IMR-90 (cell line): Measurements from ENCODE around the gene KCNK3. TPM values are rescaled to one million over a fixed set of nuclear protein-coding genes. Genes with fewer than 3 reads are reported as not detected.

Experiments
- ATAC-seq: fragments of 200-7000 bp; cut with Tn5 transposase; 2 replicates; pipeline ENCODE4 v1.9.1; 2020; ENCODE audit warnings: low read depth, mild to moderate bottlenecking, moderate library complexity
- BruUV-seq: library from RNA; stranded (reverse); fragments of 400-500 nt; replicated peaks from 2 replicates; lab custom pipeline; 2021; lab: Mats Ljungman, UMichigan
- CTCF ChIA-PET: fragments of 300-600 bp; formaldehyde crosslinking; extraction: SDS; loops from one replicate; lab custom pipeline; 2021; ENCODE audit warnings: antibody characterized with exemption; lab: Yijun Ruan, JAX
- POLR2A ChIA-PET: fragments of 300-600 bp; sonication (Branson Sonifier 250); formaldehyde crosslinking; loops from one replicate; lab custom pipeline; 2022; ENCODE audit warnings: antibody characterized with exemption; ENCODE audit not compliant: unreplicated experiment; lab: Charles Lee
- DNase-seq: peaks from one replicate; pipeline ENCODE4 v3.0.0; 2013
- H2AFZ ChIP-seq: replicated peaks from 2 replicates; pipeline ENCODE3; 2013; ENCODE audit warnings: low read length, mild to moderate bottlenecking; ENCODE audit not compliant: poor library complexity
- H2AK5ac ChIP-seq: 2 replicates; pipeline ENCODE4 v1.6.1; 2013; ENCODE audit warnings: low read depth, low read length, inconsistent platforms
- H2AK9ac ChIP-seq: replicated peaks from 2 replicates; pipeline ENCODE3; 2013; ENCODE audit warnings: mild to moderate bottlenecking, low read depth, low read length, moderate library complexity; ENCODE audit not compliant: poor library complexity
- H2BK120ac ChIP-seq: 2 replicates; pipeline ENCODE4 v1.6.1; 2013; ENCODE audit warnings: low read depth, low read length, inconsistent platforms
- H2BK15ac ChIP-seq: 3 replicates; pipeline ENCODE4 v1.6.1; 2013; ENCODE audit warnings: low read depth, low read length, inconsistent platforms
- H2BK20ac ChIP-seq: 2 replicates; pipeline ENCODE4 v1.6.1; 2013; ENCODE audit warnings: low read depth, mild to moderate bottlenecking, inconsistent platforms, low read length, moderate library complexity
- H2BK5ac ChIP-seq: 2 replicates; pipeline ENCODE4 v1.6.1; 2013; ENCODE audit warnings: mild to moderate bottlenecking, low read depth, low read length, inconsistent platforms; ENCODE audit not compliant: poor library complexity, severe bottlenecking
- H3K14ac ChIP-seq: replicated peaks from 2 replicates; pipeline ENCODE4 v1.6.1; 2013; ENCODE audit warnings: low read depth, low read length, inconsistent platforms
- H3K18ac ChIP-seq: 2 replicates; pipeline ENCODE4 v1.6.1; 2013; ENCODE audit warnings: low read depth, low read length, control low read depth
- H3K23ac ChIP-seq: 2 replicates; pipeline ENCODE4 v1.6.1; 2013; ENCODE audit warnings: low read depth, low read length, inconsistent platforms
- H3K27ac ChIP-seq: 2 replicates; pipeline ENCODE4 v1.5.1; 2013; ENCODE audit warnings: mild to moderate bottlenecking, control low read depth, low read length; ENCODE audit not compliant: insufficient read depth
- H3K27me3 ChIP-seq: 2 replicates; pipeline ENCODE4 v1.6.1; 2013; ENCODE audit warnings: low read length; ENCODE audit not compliant: control insufficient read depth, insufficient read depth
- H3K36me3 ChIP-seq: 2 replicates; pipeline ENCODE4 v1.6.1; 2013; ENCODE audit warnings: low read length, mixed read lengths; ENCODE audit not compliant: control insufficient read depth, insufficient read depth
- H3K4ac ChIP-seq: 2 replicates; pipeline ENCODE4 v1.6.1; 2013; ENCODE audit warnings: low read depth, low read length, inconsistent platforms
- H3K4me1 ChIP-seq: 2 replicates; pipeline ENCODE4 v1.6.1; 2013; ENCODE audit warnings: low read length, mixed read lengths; ENCODE audit not compliant: control insufficient read depth, insufficient read depth
- H3K4me2 ChIP-seq: 2 replicates; pipeline ENCODE4 v1.6.1; 2013; ENCODE audit warnings: low read depth, mild to moderate bottlenecking, control low read depth, low read length, moderate library complexity
- H3K4me3 ChIP-seq: 2 replicates; pipeline ENCODE4 v1.5.1; 2013; ENCODE audit warnings: low read depth, mild to moderate bottlenecking, control low read depth, low read length, moderate library complexity; ENCODE audit not compliant: insufficient read depth
- H3K56ac ChIP-seq: 2 replicates; pipeline ENCODE4 v1.6.1; 2013; ENCODE audit warnings: low read length, inconsistent platforms; ENCODE audit not compliant: insufficient read depth; ENCODE audit errors: extremely low read depth
- H3K79me1 ChIP-seq, 2 experiments: 2 replicates each; pipeline ENCODE4 v1.6.1; 2013; ENCODE audit warnings: low read length in 2 of 2, inconsistent platforms in 1 of 2, low read depth in 1 of 2
- H3K9ac ChIP-seq: 2 replicates; pipeline ENCODE4 v1.6.1; 2013; ENCODE audit warnings: low read depth, low read length, control low read depth
- H3K9me1 ChIP-seq: 2 replicates; pipeline ENCODE4 v1.6.1; 2013; ENCODE audit warnings: low read length, inconsistent platforms; ENCODE audit not compliant: insufficient read depth
- H3K9me3 ChIP-seq: 2 replicates; pipeline ENCODE4 v1.6.1; 2013; ENCODE audit warnings: low read length; ENCODE audit not compliant: control insufficient read depth, insufficient read depth
- H4K20me1 ChIP-seq: 2 replicates; pipeline ENCODE4 v1.6.1; 2013; ENCODE audit warnings: low read length, inconsistent platforms; ENCODE audit not compliant: insufficient read depth
- H4K5ac ChIP-seq: 2 replicates; pipeline ENCODE4 v1.6.1; 2013; ENCODE audit warnings: mild to moderate bottlenecking, low read depth, low read length, control low read depth
- H4K8ac ChIP-seq, 2 experiments: 2 replicates each; pipeline ENCODE4 v1.6.1; 2013; ENCODE audit warnings: low read depth in 2 of 2, low read length in 2 of 2, control low read depth in 1 of 2, inconsistent platforms in 1 of 2
- H4K91ac ChIP-seq: 2 replicates; pipeline ENCODE4 v1.6.1; 2013; ENCODE audit warnings: low read depth, low read length, inconsistent platforms; ENCODE audit not compliant: insufficient read depth
- CEBPB ChIP-seq: IDR thresholded peaks from 2 replicates; pipeline ENCODE4 v1.6.1; 2012; ENCODE audit warnings: low read depth, low read length, improper control_type of control experiment
- CHD1 ChIP-seq: IDR thresholded peaks from 2 replicates; pipeline ENCODE4 v1.6.1; 2012; ENCODE audit warnings: low read depth, low read length, improper control_type of control experiment
- CTCF ChIP-seq: conservative IDR thresholded peaks from 2 replicates; pipeline ENCODE4 v1.5.1; 2012; ENCODE audit warnings: mild to moderate bottlenecking, low read depth, low read length, improper control_type of control experiment
- MAFK ChIP-seq: IDR thresholded peaks from 2 replicates; pipeline ENCODE4 v1.6.1; 2012; ENCODE audit warnings: low read depth, low read length, improper control_type of control experiment
- MAZ ChIP-seq: IDR thresholded peaks from 2 replicates; pipeline ENCODE4 v1.6.1; 2012; ENCODE audit warnings: low read depth, mild to moderate bottlenecking, low read length, improper control_type of control experiment, moderate library complexity, borderline replicate concordance
- NFE2L2 ChIP-seq: fragments of 150-350 bp; IDR thresholded peaks from 2 replicates; pipeline ENCODE4 v1.6.1; 2016; ENCODE audit warnings: low read depth, mild to moderate bottlenecking, low read length
- POLR2A ChIP-seq: IDR thresholded peaks from 2 replicates; pipeline ENCODE4 v1.6.1; 2012; ENCODE audit warnings: mild to moderate bottlenecking, low read depth, low read length
- RFX5 ChIP-seq: IDR thresholded peaks from 2 replicates; pipeline ENCODE4 v1.8.0; 2012; ENCODE audit warnings: low read depth, mild to moderate bottlenecking, low read length, moderate library complexity
- SMC3 ChIP-seq: fragments of 150-350 bp; IDR thresholded peaks from 2 replicates; pipeline ENCODE4 v1.6.1; 2016; ENCODE audit warnings: low read depth, mild to moderate bottlenecking, antibody characterized with exemption, low read length, moderate library complexity
- USF2 ChIP-seq: fragments of 150-350 bp; IDR thresholded peaks from 2 replicates; pipeline ENCODE4 v1.6.1; 2017; ENCODE audit warnings: mild to moderate bottlenecking, antibody characterized with exemption, low read length, low read depth
- WGBS, 2 experiments: methylation state at CpG; one replicate each; pipeline versions ENCODE4 v1.1.5 to v1.1.7; 2013; ENCODE audit warnings: missing lambda C conversion rate in 2 of 2; ENCODE audit not compliant: insufficient read length in 1 of 2; ENCODE audit errors: extremely low coverage in 2 of 2; 5-methylcytosine and 5-hydroxymethylcytosine counted together
- dilution Hi-C: fragments of 300-500 bp; cut with HindIII; formaldehyde crosslinking; loops from one replicate; pipeline ENCODE4 v1.14.3; 2018; ENCODE audit warnings: low sequenced_read_pairs; ENCODE audit not compliant: unreplicated experiment
- in situ Hi-C: fragments of 300-500 bp; cut with MboI; formaldehyde crosslinking; loops from 3 replicates; pipeline ENCODE4 v1.14.3; 2019; ENCODE audit warnings: low sequenced_read_pairs, inconsistent platforms, mixed read lengths
- intact Hi-C: fragments of 100-400 bp; cut with micrococcal nuclease; formaldehyde crosslinking; loops from 2 replicates; pipeline ENCODE4 v1.10.0; 2022
- polyA plus RNA-seq, 3 experiments: library from polyadenylated mRNA; depleted of rRNA; stranded (reverse); fragments of >200 nt; gene quantifications; 2 replicates each; pipeline ENCODE4 v1.2.3, GENCODE V29; 2012; ENCODE audit warnings: low replicate concordance in 1 of 3
- total RNA-seq: library from RNA; depleted of rRNA; stranded (reverse); fragments of >200 nt; gene quantifications from 2 replicates; pipeline ENCODE4 v1.2.3, GENCODE V29; 2012

The KCNK3 gene
- total and polyA plus RNA-seq, 2 of the 4 experiments (the other 2 are of a cell fraction) = under 0.01 to 0.03 TPM

GRCh38 chr2:26694001-26694400 is 1.5 kb downstream of the KCNK3 start:
- Histone ChIP-seq H4K5ac (no peak overlapping the region), H3K4me2 (no peak overlapping the region), H2AFZ (no peak overlapping the region), H3K4ac (no peak overlapping the region), H2BK5ac (no peak overlapping the region), H3K4me3 (no peak overlapping the region), H3K9ac (no peak overlapping the region), H2AK5ac (no peak overlapping the region), H3K9me3 (no peaks in the 10 kb centered on the region), H3K18ac (no peak overlapping the region), H2BK20ac (no peak overlapping the region), H4K8ac (no peak overlapping the region), H2BK15ac (no peak overlapping the region), H3K27ac (no peak overlapping the region), H3K56ac (no peak overlapping the region), H4K20me1 (peaks cover 4% of the 10 kb centered on the region; the same call in 1 of the 2 replicates), H3K36me3 (no peaks in the 10 kb centered on the region), H2BK120ac (no peak overlapping the region), H2AK9ac (no peak overlapping the region), H3K4me1 (peaks cover 2% of the 10 kb centered on the region), H4K91ac (no peak overlapping the region), H3K79me1 (no peaks in the 10 kb centered on the region), H3K23ac (no peak overlapping the region), H3K9me1 (no peaks in the 10 kb centered on the region; the same call in 1 of the 2 replicates), H3K14ac (no peak overlapping the region), H3K27me3 (peaks cover 55% of the 10 kb centered on the region)
- ATAC-seq = no peak
- no TSS peak for BruUV-seq
- ChIA-PET CTCF (no interaction called here), POLR2A (no interaction called here)
- TF ChIP-seq MAZ (no peak), SMC3 (no peak), CHD1 (no peak), USF2 (no peak), POLR2A (no peak), RFX5 (no peak), NFE2L2 (no peak), CEBPB (no peak), CTCF (no peak), MAFK (no peak)
- 46% methylated on average over 3 of the region's 7 CpGs; no CpG with 5 or more reads in 1 of the 2 experiments for WGBS, 2 experiments
- intact Hi-C loops (no loop called here), dilution Hi-C loops (no loop called here), in situ Hi-C loops (no loop called here)
- no peak for DNase-seq
